ENCODE results near the gene SLC9A1. TPM values are rescaled to one million over a fixed set of nuclear protein-coding genes. Genes with fewer than 3 reads are reported as not detected.

SLC9A1 gene
- total RNA-seq, 1 donor, result 6.7 TPM

- DNase-seq (ENCODE audit: low read depth in 2 of 3, low spot score in 2 of 3), result no peak
Observed at GRCh38 chr1:27152004-27152828, 2.7 kb downstream of the SLC9A1 start.

- no peak for DNase-seq (ENCODE audit: low read depth in 2 of 3, low spot score in 2 of 3)
Observed at GRCh38 chr1:27150641-27151040, 4.3 kb downstream of the SLC9A1 start.

- DNase-seq (ENCODE audit: low read depth in 2 of 3, low spot score in 2 of 3), result no peak
Observed at GRCh38 chr1:27150183-27150582, 4.7 kb downstream of the SLC9A1 start.

- DNase-seq (ENCODE audit: low read depth in 2 of 3, low spot score in 2 of 3), result no peak
Observed at GRCh38 chr1:27149762-27150113, 5.2 kb downstream of the SLC9A1 start.

GRCh38 chr1:27149084-27149761, 5.7 kb downstream of the SLC9A1 start:
- DNase-seq (ENCODE audit: low read depth in 2 of 3, low spot score in 2 of 3), result no peak

GRCh38 chr1:27148591-27148990, 6.3 kb downstream of the SLC9A1 start:
- no peak for DNase-seq (ENCODE audit: low read depth in 2 of 3, low spot score in 2 of 3)

GRCh38 chr1:27147842-27148518, 6.9 kb downstream of the SLC9A1 start:
- DNase-seq (ENCODE audit: low read depth in 2 of 3, low spot score in 2 of 3), result no peak

- no peak for DNase-seq (ENCODE audit: low read depth in 2 of 3, low spot score in 2 of 3)
Observed at GRCh38 chr1:27145934-27146354, 9.0 kb downstream of the SLC9A1 start.

- DNase-seq (ENCODE audit: low read depth in 2 of 3, low spot score in 2 of 3), result no peak
Observed at GRCh38 chr1:27144920-27145661, 9.8 kb downstream of the SLC9A1 start.

GRCh38 chr1:27144049-27144748, 10.7 kb downstream of the SLC9A1 start:
- DNase-seq (ENCODE audit: low read depth in 2 of 3, low spot score in 2 of 3), result no peak

- DNase-seq (ENCODE audit: low read depth in 2 of 3, low spot score in 2 of 3), result no peak
Observed at GRCh38 chr1:27143401-27143800, 11.5 kb downstream of the SLC9A1 start.

GRCh38 chr1:27142464-27142863, 12.5 kb downstream of the SLC9A1 start:
- no peak for DNase-seq (ENCODE audit: low read depth in 2 of 3, low spot score in 2 of 3)

GRCh38 chr1:27141266-27142003, 13.5 kb downstream of the SLC9A1 start:
- no peak for DNase-seq (ENCODE audit: low read depth in 2 of 3, low spot score in 2 of 3)

GRCh38 chr1:27139980-27140379, 14.9 kb downstream of the SLC9A1 start:
- DNase-seq (ENCODE audit: low read depth in 2 of 3, low spot score in 2 of 3), result no peak

- no peak for DNase-seq (ENCODE audit: low read depth in 2 of 3, low spot score in 2 of 3)
Observed at GRCh38 chr1:27138927-27139326, 16.0 kb downstream of the SLC9A1 start.

- DNase-seq (ENCODE audit: low read depth in 2 of 3, low spot score in 2 of 3), result no peak
Observed at GRCh38 chr1:27138368-27138767, 16.6 kb downstream of the SLC9A1 start.

GRCh38 chr1:27137544-27138075, 17.3 kb downstream of the SLC9A1 start:
- no peak for DNase-seq (ENCODE audit: low read depth in 2 of 3, low spot score in 2 of 3)

- peak; percentile 47 to 85 (median 68) for DNase-seq (ENCODE audit: low read depth in 2 of 3, low spot score in 2 of 3)
Observed at GRCh38 chr1:27136998-27137542, 17.9 kb downstream of the SLC9A1 start.

- no peak for DNase-seq (ENCODE audit: low read depth in 2 of 3, low spot score in 2 of 3)
Observed at GRCh38 chr1:27136236-27136551, 18.7 kb downstream of the SLC9A1 start.

Measured in hematopoietic multipotent progenitor cell (in vitro differentiated cells).